Activated naive CD4-positive, alpha-beta T cell treated with anti-CD3 and anti-CD28 coated beads, Interleukin-2, amount 50 U/mL, for 16 hours (primary cell): ENCODE results near the gene IGSF8.
A peak's percentile ranks its signal among the peaks of the same experiment; 100 is the strongest.

Source experiments
- DNase-seq: peaks from one replicate; pipeline ENCODE4 v3.0.0-alpha.2; 2020

Gene IGSF8

GRCh38 chr1:160085686-160086455, 12.5 kb downstream of the IGSF8 start:
- DNase-seq = peak; percentile 81

GRCh38 chr1:160084771-160085321, 13.6 kb downstream of the IGSF8 start:
- DNase-seq = no peak

GRCh38 chr1:160083968-160084770, 14.2 kb downstream of the IGSF8 start:
- DNase-seq = peak; percentile 82

- no peak for DNase-seq
These were observed 15.5 kb downstream of the IGSF8 start for GRCh38 chr1:160082926-160083325.

- DNase-seq = no peak
These were observed 15.9 kb downstream of the IGSF8 start for GRCh38 chr1:160082487-160082886.

- no peak for DNase-seq
These were observed 17.0 kb downstream of the IGSF8 start, which contains the start of gene KCNJ9 for GRCh38 chr1:160081261-160081936. KCNJ9 (plus strand) TSS chr1:160081538; CDS start chr1:160084031, 2,493 bp downstream.

GRCh38 chr1:160080381-160081100, 17.9 kb downstream of the IGSF8 start:
- no peak for DNase-seq

- DNase-seq = no peak
These were observed 19.0 kb downstream of the IGSF8 start for GRCh38 chr1:160079448-160079847.

GRCh38 chr1:160078512-160079195, 19.8 kb downstream of the IGSF8 start:
- DNase-seq = peak; percentile 61

GRCh38 chr1:160077486-160077885, 20.9 kb downstream of the IGSF8 start:
- no peak for DNase-seq

- no peak for DNase-seq
These were observed 22.1 kb downstream of the IGSF8 start for GRCh38 chr1:160076295-160076694.

- no peak for DNase-seq
These were observed 22.6 kb downstream of the IGSF8 start for GRCh38 chr1:160075836-160076235.

- DNase-seq = no peak
These were observed 23.6 kb downstream of the IGSF8 start for GRCh38 chr1:160074865-160075264.

GRCh38 chr1:160071289-160071688, 27.1 kb downstream of the IGSF8 start:
- DNase-seq = no peak

- peak; percentile 74 for DNase-seq
These were observed 27.9 kb downstream of the IGSF8 start for GRCh38 chr1:160070243-160071163.

GRCh38 chr1:160069460-160070231, 28.8 kb downstream of the IGSF8 start, which contains the start of gene KCNJ10:
KCNJ10 (minus strand) TSS chr1:160070160; CDS start chr1:160042532, 27,628 bp downstream.
- no peak for DNase-seq

- no peak for DNase-seq
These were observed 30.2 kb downstream of the IGSF8 start for GRCh38 chr1:160068225-160068624.

- no peak for DNase-seq
These were observed 31.3 kb downstream of the IGSF8 start for GRCh38 chr1:160066829-160067745.

GRCh38 chr1:160064746-160065145, 33.7 kb downstream of the IGSF8 start:
- no peak for DNase-seq
